Measurements from ENCODE around the gene NAB2. TPM values are rescaled to one million over a fixed set of nuclear protein-coding genes. Genes with fewer than 3 reads are reported as not detected.

NAB2 gene
- total and polyA plus RNA-seq, 9 of the 15 experiments (the other 6 are each of a cell fraction or from before 2014, with no cell fraction given): 0.45 to 40.9 (median 20.4) TPM

DNA sequence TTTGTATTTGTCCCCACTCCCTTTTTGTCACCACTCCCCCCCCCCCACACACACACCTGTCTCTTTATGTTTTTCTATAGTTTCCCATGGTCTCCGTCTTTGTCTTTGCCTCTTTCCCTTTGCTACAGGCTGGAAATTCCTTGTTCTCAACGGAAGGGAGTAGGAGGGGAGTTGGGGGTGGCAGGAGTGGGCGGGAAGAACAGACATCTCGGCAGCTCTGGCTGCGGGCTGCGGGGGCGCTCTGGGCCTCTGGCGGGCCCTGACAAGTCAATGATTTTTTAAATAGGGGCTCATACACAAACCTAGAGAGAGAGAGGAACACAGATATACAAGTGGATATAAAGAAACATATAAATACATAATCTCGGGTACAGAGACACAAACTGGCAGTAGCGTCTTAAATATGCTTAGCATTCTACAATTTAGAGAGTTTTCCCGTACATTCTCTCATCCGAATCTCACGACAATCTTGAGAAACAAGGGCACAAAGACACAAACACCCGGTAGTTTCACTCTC is 2.4 kb upstream of the NAB2 start (continued):
- peak; percentile 92 for TF ChIP-seq ZBTB7A (IDR thresholded peaks at IDR 0.05; ENCODE audit: borderline replicate concordance, control insufficient read depth, low read depth, low read length)
- TF ChIP-seq, protein P1, sequence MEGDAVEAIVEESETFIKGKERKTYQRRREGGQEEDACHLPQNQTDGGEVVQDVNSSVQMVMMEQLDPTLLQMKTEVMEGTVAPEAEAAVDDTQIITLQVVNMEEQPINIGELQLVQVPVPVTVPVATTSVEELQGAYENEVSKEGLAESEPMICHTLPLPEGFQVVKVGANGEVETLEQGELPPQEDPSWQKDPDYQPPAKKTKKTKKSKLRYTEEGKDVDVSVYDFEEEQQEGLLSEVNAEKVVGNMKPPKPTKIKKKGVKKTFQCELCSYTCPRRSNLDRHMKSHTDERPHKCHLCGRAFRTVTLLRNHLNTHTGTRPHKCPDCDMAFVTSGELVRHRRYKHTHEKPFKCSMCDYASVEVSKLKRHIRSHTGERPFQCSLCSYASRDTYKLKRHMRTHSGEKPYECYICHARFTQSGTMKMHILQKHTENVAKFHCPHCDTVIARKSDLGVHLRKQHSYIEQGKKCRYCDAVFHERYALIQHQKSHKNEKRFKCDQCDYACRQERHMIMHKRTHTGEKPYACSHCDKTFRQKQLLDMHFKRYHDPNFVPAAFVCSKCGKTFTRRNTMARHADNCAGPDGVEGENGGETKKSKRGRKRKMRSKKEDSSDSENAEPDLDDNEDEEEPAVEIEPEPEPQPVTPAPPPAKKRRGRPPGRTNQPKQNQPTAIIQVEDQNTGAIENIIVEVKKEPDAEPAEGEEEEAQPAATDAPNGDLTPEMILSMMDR (IDR thresholded peaks at IDR 0.05 in 2 of 3, conservative IDR thresholded peaks at IDR 0.05 in 1 of 3; ENCODE audit: insufficient read depth in 2 of 3, low read depth in 1 of 3, low read length in 3 of 3): peak; percentile 62
- TF ChIP-seq, protein P2, sequence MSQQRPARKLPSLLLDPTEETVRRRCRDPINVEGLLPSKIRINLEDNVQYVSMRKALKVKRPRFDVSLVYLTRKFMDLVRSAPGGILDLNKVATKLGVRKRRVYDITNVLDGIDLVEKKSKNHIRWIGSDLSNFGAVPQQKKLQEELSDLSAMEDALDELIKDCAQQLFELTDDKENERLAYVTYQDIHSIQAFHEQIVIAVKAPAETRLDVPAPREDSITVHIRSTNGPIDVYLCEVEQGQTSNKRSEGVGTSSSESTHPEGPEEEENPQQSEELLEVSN (IDR thresholded peaks at IDR 0.05; ENCODE audit: borderline replicate concordance in 1 of 2, extremely low read depth in 1 of 2, insufficient read depth in 1 of 2, insufficient read length in 1 of 2, low read depth in 1 of 2, low read length in 1 of 2, poor library complexity in 1 of 2, severe bottlenecking in 1 of 2): peak in 1 of 2 experiments; percentile 76
- TF ChIP-seq, protein P3, sequence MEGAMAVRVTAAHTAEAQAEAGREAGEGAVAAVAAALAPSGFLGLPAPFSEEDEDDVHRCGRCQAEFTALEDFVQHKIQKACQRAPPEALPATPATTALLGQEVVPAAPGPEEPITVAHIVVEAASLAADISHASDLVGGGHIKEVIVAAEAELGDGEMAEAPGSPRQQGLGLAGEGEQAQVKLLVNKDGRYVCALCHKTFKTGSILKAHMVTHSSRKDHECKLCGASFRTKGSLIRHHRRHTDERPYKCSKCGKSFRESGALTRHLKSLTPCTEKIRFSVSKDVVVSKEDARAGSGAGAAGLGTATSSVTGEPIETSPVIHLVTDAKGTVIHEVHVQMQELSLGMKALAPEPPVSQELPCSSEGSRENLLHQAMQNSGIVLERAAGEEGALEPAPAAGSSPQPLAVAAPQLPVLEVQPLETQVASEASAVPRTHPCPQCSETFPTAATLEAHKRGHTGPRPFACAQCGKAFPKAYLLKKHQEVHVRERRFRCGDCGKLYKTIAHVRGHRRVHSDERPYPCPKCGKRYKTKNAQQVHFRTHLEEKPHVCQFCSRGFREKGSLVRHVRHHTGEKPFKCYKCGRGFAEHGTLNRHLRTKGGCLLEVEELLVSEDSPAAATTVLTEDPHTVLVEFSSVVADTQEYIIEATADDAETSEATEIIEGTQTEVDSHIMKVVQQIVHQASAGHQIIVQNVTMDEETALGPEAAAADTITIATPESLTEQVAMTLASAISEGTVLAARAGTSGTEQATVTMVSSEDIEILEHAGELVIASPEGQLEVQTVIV (CRISPR knock-in tag; IDR thresholded peaks at IDR 0.05; ENCODE audit: borderline replicate concordance): no peak
- TF ChIP-seq KAT8 (IDR thresholded peaks at IDR 0.05; ENCODE audit: low read depth): no peak
- no peak for TF ChIP-seq RCOR1 (IDR thresholded peaks at IDR 0.05; ENCODE audit: borderline replicate concordance in 1 of 2, low read depth in 2 of 2, low read length in 2 of 2)
- peak; percentile 9; the same call in 1 of the 2 replicates for TF ChIP-seq ZNF175 (CRISPR knock-in tag; IDR thresholded peaks at IDR 0.05; ENCODE audit: low read depth)
- TF ChIP-seq RBM22 (IDR thresholded peaks at IDR 0.05; ENCODE audit: low read depth, low read length, poor library complexity, severe bottlenecking): no peak
- TF ChIP-seq, protein P4, sequence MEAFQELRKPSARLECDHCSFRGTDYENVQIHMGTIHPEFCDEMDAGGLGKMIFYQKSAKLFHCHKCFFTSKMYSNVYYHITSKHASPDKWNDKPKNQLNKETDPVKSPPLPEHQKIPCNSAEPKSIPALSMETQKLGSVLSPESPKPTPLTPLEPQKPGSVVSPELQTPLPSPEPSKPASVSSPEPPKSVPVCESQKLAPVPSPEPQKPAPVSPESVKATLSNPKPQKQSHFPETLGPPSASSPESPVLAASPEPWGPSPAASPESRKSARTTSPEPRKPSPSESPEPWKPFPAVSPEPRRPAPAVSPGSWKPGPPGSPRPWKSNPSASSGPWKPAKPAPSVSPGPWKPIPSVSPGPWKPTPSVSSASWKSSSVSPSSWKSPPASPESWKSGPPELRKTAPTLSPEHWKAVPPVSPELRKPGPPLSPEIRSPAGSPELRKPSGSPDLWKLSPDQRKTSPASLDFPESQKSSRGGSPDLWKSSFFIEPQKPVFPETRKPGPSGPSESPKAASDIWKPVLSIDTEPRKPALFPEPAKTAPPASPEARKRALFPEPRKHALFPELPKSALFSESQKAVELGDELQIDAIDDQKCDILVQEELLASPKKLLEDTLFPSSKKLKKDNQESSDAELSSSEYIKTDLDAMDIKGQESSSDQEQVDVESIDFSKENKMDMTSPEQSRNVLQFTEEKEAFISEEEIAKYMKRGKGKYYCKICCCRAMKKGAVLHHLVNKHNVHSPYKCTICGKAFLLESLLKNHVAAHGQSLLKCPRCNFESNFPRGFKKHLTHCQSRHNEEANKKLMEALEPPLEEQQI (IDR thresholded peaks at IDR 0.05): no peak
- TF ChIP-seq RB1 (IDR thresholded peaks at IDR 0.05; ENCODE audit: low read depth): peak; percentile 38; the same call in 1 of the 2 replicates
- TF ChIP-seq KLF16 (IDR thresholded peaks at IDR 0.05): 0 out of 2 replicates have a peak, but pooled peaks have one; percentile 25
- 0 out of 2 replicates have a peak, but pooled peaks have one; percentile 1 for TF ChIP-seq JUND (IDR thresholded peaks at IDR 0.05; ENCODE audit: borderline replicate concordance, low read depth, low read length)
- no peak for TF ChIP-seq JUND (tag; IDR thresholded peaks at IDR 0.05; ENCODE audit: borderline replicate concordance, low read depth, low read length)
- 0 out of 2 replicates have a peak, but pooled peaks have one; percentile 19 for TF ChIP-seq ZEB2 (IDR thresholded peaks at IDR 0.05)
- TF ChIP-seq CHD4 (IDR thresholded peaks at IDR 0.05; ENCODE audit: insufficient read depth, insufficient replicate concordance, low read depth, low read length, poor library complexity, severe bottlenecking): no peak
- peak; percentile 29; the same call in 1 of the 2 replicates for TF ChIP-seq NFRKB (IDR thresholded peaks at IDR 0.05; ENCODE audit: low read depth)
- no peak for TF ChIP-seq ZBTB8A (IDR thresholded peaks at IDR 0.05; ENCODE audit: partially characterized antibody)
- TF ChIP-seq DPF2 (IDR thresholded peaks at IDR 0.05): peak; percentile 37; the same call in 1 of the 2 replicates
- no peak for TF ChIP-seq SIN3A (IDR thresholded peaks at IDR 0.05; ENCODE audit: borderline replicate concordance in 2 of 2, control insufficient read depth in 1 of 2, low read depth in 2 of 2, low read length in 2 of 2)

Measured in K562 (cell line).